SK-N-MC (cell line): Measurements from ENCODE around the gene KIAA0513.

Experiments used
- EZH2 ChIP-seq: fragments of 200-600 bp; sonication (generic); IDR thresholded peaks from one replicate; pipeline ENCODE4 v1.6.1; 2017; ENCODE audit warnings: antibody characterized with exemption
- POLR2AphosphoS5 ChIP-seq: IDR thresholded peaks from 2 replicates; pipeline ENCODE4 v1.6.1; 2012; ENCODE audit warnings: mild to moderate bottlenecking, low read depth, low read length, borderline replicate concordance

DNA sequence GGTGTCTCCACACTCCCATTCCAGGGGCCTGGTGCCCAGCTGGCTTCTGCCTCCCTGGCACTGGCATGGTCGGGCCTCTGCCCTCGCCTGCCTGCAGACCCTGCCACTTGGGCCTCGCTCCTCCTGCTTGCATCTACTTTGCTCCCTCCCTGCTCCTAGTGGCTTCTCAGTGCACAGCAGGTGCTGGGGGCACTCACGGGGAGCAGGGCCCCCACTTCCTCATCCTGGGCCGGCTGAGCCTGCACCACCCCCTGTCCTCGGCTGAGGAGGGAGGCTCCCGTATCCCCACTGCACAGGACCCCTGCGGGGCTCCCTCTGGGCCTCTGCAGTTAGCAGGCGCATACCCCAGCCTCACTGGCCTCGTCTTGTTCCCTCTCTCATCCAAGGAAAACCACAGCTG lies 49.4 kb downstream of the KIAA0513 start:
- TF ChIP-seq EZH2 (no peak), POLR2AphosphoS5 (no peak)
